GM19238 (cell line): ENCODE measurements around the gene TRMT2A.
"Not testable (repeated sequence)": the region's sequence is repeated elsewhere in the genome, so short reads cannot be mapped to it uniquely, and the experiment has no call there.

Experiments used
- DNase-seq: peaks from one replicate; pipeline ENCODE4 v3.0.0; 2011; ENCODE audit warnings: low spot score; ENCODE audit not compliant: insufficient read length

TRMT2A gene, protein sequence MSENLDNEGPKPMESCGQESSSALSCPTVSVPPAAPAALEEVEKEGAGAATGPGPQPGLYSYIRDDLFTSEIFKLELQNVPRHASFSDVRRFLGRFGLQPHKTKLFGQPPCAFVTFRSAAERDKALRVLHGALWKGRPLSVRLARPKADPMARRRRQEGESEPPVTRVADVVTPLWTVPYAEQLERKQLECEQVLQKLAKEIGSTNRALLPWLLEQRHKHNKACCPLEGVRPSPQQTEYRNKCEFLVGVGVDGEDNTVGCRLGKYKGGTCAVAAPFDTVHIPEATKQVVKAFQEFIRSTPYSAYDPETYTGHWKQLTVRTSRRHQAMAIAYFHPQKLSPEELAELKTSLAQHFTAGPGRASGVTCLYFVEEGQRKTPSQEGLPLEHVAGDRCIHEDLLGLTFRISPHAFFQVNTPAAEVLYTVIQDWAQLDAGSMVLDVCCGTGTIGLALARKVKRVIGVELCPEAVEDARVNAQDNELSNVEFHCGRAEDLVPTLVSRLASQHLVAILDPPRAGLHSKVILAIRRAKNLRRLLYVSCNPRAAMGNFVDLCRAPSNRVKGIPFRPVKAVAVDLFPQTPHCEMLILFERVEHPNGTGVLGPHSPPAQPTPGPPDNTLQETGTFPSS

GRCh38 chr22:20116951-20117632 lies at the start of gene TRMT2A:
Gene TRMT2A, minus strand, starts transcription at chr22:20117226. Its CDS starts 320 bp downstream, at chr22:20116906.
- DNase-seq: peak; percentile 99

- DNase-seq: no peak
Measured at GRCh38 chr22:20166703-20167102, 49.7 kb upstream of the TRMT2A start.

DNA sequence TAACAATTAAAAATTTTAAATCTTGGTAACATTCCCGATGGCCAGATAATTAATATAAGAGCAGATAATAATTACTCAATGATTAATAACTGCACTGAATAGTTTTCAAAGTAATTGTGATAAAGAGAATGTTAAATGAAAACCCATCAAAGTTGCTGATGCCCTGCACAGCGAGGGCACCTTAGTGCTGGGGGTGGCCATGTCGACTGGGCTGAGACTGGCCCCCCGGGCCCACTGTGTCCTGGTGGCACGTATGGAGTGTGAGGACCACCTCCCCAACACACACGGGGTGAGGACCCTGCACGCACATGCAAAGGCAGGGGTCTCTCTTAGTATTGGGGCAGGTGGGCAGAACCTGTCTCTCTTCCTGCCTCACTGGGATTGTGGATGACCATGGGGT lies 48.9 kb upstream of the TRMT2A start:
- no peak for DNase-seq

DNA sequence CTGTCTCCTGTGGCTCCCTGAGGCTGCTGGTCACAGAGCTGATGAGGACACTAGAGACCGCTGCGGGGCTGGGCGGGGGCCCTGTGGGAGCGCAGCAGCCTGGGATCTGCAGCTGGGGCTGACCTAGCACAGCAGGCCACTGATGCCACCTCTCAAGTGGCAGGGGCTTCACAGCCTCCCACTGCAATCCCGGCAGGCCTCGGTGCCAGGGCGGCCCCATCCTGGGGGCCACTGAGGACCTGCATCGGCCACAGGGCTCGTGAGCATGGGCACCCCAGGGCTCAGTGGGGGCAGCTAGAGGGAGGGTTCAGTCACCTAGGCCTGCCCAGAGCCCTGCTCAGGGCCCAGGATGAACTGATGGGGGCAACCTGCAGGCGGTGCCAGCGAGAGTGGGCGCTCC lies 48.4 kb upstream of the TRMT2A start:
- no peak for DNase-seq

DNA sequence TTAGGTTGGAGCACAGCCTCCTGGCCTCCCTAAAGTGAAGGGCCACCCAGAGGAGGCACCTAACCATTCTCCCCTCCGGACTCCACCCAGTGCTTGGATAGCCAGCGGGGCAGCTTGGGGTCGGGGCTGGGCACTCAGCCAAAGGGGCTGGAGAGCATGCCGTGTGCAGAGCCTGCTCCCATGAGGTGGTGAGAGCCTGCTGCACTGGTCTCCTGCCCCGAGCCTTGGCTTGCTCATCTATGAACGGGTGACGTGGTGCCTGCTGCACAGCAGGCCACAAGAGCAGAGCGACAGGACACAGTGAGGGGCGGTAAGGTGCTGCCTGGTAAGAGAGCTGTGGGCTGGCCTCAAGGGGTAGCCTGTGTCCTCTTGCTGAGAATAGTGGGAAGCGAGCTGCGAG lies 47.8 kb upstream of the TRMT2A start:
- DNase-seq: no peak

DNA sequence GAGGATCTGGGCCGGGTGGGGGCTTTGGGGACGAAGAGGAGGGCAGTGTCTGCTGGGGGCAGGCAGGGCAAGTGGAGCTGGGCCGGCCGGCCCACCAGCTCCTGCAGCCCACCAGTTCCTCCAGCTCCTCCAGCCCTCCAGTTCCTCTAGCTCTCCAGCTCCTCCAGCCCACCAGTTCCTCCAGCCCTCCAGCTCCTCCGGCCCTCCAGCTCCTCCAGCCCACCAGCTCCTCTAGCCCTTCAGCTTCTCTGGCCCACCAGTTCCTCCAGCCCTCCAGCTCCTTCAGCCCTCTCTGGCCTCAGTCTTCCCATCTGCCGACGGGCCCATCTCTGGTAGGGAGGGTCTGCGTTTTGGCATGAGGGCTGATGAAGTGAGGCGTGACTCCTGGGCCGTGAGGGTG lies 43.0 kb upstream of the TRMT2A start:
- DNase-seq: no peak

- not testable (repeated sequence) for DNase-seq
Measured at GRCh38 chr22:20159531-20159930, 42.5 kb upstream of the TRMT2A start.

DNA sequence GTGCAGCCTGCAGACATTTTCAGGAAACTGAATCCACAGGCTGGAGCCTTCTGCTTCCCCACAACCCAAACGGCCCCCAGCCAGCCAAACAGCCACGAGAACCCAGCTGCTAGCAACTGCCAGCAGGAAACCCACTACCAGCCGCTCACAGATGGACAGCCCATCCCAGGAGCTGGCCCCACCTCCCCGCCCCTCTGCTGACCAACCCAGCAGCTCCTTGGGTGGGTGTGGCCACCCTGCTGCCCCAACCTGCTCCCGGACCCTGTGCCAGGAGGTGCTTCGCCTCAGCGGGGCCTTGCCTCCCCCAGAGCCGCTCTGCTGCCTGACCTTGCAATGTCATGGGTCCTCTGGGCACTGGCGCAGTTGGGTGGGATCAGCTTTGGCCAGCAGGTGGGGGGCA lies 42.0 kb upstream of the TRMT2A start:
- DNase-seq: no peak

GRCh38 chr22:20158391-20159036 lies 41.5 kb upstream of the TRMT2A start:
- no peak for DNase-seq

DNA sequence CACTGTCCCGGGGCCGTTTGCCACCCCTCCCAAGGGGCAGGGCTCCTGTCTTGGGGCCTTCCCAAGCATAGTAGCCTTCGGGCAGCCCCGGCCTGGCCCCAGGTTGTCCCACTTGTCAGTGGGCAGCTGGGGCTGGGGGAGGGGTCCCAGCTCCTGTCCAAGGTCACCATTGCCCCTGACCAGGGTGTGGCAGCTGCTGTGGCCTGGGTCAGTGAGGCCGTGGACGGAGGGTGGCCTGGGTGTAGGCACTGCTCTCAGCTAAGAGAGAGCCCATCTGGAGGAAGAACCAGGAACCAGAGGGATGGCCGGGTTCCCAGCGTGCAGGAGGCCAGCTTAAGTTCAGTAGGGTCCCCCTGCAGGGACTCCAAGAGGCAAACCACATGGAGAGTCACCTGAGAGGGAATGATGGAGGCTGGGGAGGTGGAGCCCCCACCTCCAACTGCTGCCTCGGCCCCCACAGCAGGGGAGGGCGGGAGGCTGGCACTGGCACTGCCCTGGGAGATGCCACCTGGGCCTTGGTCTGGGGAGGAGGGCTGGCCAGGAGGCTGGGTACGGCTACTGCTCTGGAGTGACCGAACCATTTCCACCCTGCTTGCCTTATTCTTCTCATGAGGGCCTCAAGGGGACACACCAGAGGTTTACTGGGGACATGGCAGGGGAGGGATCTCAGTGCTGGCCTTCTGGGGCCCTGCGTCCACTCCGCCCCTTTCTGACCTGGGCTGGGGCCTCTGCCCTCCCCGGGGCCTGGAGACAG lies 40.6 kb upstream of the TRMT2A start:
- DNase-seq: no peak

DNA sequence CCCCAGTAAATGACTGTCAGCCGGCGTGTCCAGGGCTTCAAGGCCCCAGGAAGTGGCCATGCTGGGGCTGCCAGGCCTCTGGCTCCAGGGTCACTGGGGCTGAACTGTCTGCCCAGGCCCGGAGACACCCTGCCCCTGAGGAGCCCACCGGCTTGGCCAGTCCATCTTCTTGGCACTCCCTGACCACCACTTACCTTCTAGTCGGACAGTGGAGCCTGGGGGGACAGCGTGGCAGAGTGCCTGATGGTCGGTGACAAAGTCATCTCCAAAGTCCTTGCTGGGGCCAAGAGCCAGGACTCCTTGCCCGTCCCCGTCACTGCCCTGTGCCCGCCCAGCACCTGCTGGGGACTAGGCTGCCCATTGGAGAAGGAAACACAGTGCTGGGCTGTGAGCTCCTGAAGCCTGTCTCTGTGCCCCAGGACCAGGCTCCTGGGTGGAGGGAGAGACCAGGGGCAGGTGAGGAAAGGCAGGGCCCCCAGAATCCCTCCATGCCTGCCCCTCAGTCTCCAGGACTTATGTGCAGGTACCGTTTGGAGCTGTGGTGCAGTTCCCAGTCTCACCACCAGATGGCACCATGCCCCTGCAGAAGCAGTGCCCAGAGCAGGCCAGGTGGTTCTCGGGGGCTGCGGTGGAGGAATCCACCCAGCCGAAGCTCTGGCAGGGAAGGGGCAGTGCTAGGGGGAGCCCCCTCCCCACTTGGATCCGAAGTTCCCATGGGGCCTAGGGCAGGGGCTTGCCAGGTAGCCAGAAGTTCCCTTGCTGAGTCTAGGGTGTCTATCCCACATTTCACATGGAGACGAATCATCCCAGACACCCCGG lies 39.8 kb upstream of the TRMT2A start:
- peak; percentile 97 for DNase-seq

- no peak for DNase-seq
Measured at GRCh38 chr22:20156042-20156389, 39.0 kb upstream of the TRMT2A start.

- no peak for DNase-seq
Measured at GRCh38 chr22:20155330-20156041, 38.5 kb upstream of the TRMT2A start.

GRCh38 chr22:20154602-20155187 lies 37.7 kb upstream of the TRMT2A start:
- no peak for DNase-seq

DNA sequence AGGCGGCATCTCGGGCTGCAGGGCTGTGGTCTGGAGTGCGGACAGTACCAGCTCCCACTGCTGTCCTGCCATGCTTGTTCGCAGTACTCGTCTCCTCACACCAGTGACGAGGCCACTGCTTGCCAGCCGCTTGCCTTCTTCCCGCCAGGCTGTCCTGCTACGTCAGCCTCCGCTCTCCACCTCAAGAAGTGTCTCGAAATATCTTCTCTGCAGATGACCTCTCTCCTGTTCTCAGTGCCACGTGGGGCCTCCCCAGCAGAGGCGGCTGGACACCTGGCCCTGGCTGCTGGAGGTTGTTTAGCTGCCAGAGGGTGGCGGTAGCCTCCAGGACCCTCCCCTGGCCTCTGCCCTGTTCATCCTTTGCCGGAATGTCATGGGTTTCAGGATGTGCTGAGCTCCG lies 36.9 kb upstream of the TRMT2A start:
- no peak for DNase-seq

DNA sequence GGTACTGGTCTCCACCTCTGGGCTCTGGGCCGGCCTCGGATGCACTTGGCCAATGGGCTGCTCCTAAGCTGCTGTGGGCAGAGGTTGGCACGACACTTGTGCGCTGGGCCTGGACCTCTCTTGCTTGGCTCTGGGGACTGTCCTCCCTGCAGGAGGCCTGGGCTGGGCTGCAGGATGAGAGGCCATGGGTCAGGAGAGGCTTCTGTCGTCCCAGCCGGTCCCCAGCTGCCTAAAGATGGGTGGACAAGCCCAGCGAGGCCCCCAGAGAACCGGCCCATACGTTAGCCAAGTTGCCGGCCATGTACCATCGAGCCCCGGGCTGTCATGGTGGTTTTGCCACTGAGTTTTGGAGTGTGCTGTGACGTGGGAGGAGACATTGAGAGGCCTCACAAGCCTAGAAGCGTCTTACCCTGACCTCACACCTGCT lies 35.5 kb upstream of the TRMT2A start:
- DNase-seq: no peak

DNA sequence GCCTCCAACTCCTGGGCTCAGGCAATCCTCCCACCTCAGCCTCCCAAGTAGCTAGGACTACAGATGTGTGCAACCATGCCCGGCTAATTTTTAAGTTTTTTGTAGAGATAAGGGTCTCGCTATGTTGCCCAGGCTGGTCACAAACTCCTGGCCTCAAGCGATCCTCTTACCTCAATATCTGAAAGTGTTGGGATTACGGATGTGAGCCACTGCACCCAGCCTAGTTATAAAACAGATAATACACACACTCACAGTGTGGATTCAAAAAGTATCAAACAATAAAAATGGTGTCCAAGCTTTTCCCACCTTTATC lies 34.2 kb upstream of the TRMT2A start:
- DNase-seq: no peak

DNA sequence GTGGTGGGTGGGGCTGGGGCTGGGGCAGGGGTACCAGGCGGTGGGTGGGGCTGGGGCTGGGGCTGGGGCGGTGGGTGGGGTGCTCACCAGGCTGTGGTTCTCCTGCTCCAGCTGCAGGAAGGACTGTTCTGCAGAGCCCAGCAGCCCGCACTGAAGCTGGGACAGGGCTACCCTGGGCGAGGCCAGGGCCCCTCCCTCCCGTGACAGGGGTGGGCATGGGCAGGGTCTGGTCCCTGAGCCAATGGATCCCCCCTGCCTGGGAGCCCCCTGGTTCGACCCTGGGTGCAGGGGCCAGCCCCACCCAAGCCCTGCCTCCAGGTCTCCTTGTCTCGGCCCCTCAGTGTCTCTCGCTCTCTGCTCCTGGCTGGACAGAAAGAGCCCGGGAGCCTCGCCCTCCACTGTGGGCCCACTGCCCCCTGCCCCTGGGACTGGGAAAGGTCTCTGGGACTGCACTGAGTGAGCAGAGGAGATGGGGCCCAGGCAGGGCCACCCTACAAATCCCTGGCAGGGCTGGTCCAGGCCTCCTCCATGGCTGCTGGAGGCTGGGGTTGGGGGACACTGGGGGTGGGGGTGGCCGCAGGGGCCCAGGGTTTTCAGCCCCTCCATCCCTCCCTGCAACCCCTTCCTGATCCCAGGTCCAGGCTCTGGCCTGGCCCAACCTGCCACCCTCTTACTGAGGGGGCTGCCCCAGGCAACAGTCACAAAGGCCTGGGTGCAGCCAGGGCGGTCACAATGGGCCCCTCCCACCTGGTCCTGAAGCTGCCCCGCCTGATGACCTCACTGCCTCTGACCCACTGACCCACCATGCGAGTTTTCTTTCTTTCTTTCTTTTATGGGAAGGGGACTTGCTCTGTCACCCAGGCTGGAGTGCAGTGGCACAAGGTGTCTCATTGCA lies 33.6 kb upstream of the TRMT2A start, which contains the start of gene CCDC188:
Gene CCDC188 (minus strand): TSS at position 675 of the 895 bp plus-strand sequence. CDS start 69 bp downstream, at position 606.
- DNase-seq: no peak
